OCI-LY1 (cell line): ENCODE data around the gene WNT9B.

Experiments used
- H2AFZ ChIP-seq: fragments of 200-600 bp; sonication (generic), shearing (Covaris generic); 2 replicates; pipeline ENCODE4 v1.6.0; 2014; ENCODE audit warnings: antibody characterized with exemption, mild to moderate bottlenecking, low read length
- H3F3A ChIP-seq: fragments of 200-600 bp; sonication (generic), shearing (Covaris generic); 2 replicates; pipeline ENCODE4 v1.6.0; 2014; ENCODE audit warnings: mild to moderate bottlenecking, antibody characterized with exemption, low read length, moderate library complexity; ENCODE audit not compliant: insufficient read depth
- H3K27ac ChIP-seq: fragments of 200-600 bp; sonication (generic); 2 replicates; pipeline ENCODE4 v1.5.1; 2014; ENCODE audit warnings: low read length, mixed run types, mild to moderate bottlenecking, low read depth; ENCODE audit not compliant: poor library complexity, severe bottlenecking
- H3K27me3 ChIP-seq: fragments of 200-600 bp; sonication (generic); 2 replicates; pipeline ENCODE4 v1.6.0; 2014; ENCODE audit warnings: antibody characterized with exemption, mild to moderate bottlenecking, low read length, moderate library complexity; ENCODE audit not compliant: insufficient read depth
- H3K36me3 ChIP-seq: fragments of 200-600 bp; sonication (generic); 2 replicates; pipeline ENCODE4 v1.6.1; 2014; ENCODE audit warnings: mild to moderate bottlenecking, antibody characterized with exemption, low read length, moderate library complexity, mixed read lengths; ENCODE audit not compliant: insufficient read depth
- H3K4me1 ChIP-seq: fragments of 200-600 bp; sonication (generic); 2 replicates; pipeline ENCODE4 v1.5.1; 2014; ENCODE audit warnings: mild to moderate bottlenecking, low read length, moderate library complexity; ENCODE audit not compliant: insufficient read depth, severe bottlenecking
- H3K4me2 ChIP-seq: fragments of 200-600 bp; sonication (generic), shearing (Covaris generic); 2 replicates; pipeline ENCODE4 v1.6.1; 2014; ENCODE audit warnings: low read length
- H3K4me3 ChIP-seq: fragments of 200-600 bp; sonication (generic); 2 replicates; pipeline ENCODE4 v1.5.1; 2014; ENCODE audit warnings: low read length, low read depth, mild to moderate bottlenecking, mixed read lengths; ENCODE audit not compliant: poor library complexity, severe bottlenecking
- H3K79me2 ChIP-seq: fragments of 200-600 bp; shearing (Covaris generic); 2 replicates; pipeline ENCODE4 v1.6.1; 2016; ENCODE audit warnings: mixed run types, low read length, mixed read lengths; ENCODE audit not compliant: insufficient read depth
- H3K9ac ChIP-seq: fragments of 200-600 bp; sonication (generic), shearing (Covaris generic); 2 replicates; pipeline ENCODE4 v1.6.1; 2014; ENCODE audit warnings: mild to moderate bottlenecking, low read length, mixed read lengths
- H3K9me2 ChIP-seq: fragments of 200-600 bp; sonication (generic), shearing (Covaris generic); 2 replicates; pipeline ENCODE4 v1.6.1; 2014; ENCODE audit warnings: low read depth, mild to moderate bottlenecking, low read length, mixed read lengths
- H3K9me3 ChIP-seq: fragments of 200-600 bp; shearing (Covaris generic); 2 replicates; pipeline ENCODE4 v1.6.1; 2014; ENCODE audit warnings: low read length, mixed read lengths
- H4K20me1 ChIP-seq: fragments of 200-600 bp; sonication (generic), shearing (Covaris generic); 2 replicates; pipeline ENCODE4 v1.6.0; 2016; ENCODE audit warnings: mild to moderate bottlenecking, low read length; ENCODE audit not compliant: insufficient read depth
- CTCF ChIP-seq: fragments of 200-600 bp; sonication (generic), shearing (Covaris generic); IDR thresholded peaks from 2 replicates; pipeline ENCODE4 v1.5.1; 2017; ENCODE audit warnings: mild to moderate bottlenecking, antibody characterized with exemption, low read length, moderate library complexity, mixed read lengths
- EZH2 ChIP-seq: fragments of 200-600 bp; sonication (generic), shearing (Covaris generic); IDR thresholded peaks from 2 replicates; pipeline ENCODE4 v1.8.0; 2017; ENCODE audit warnings: borderline replicate concordance, mixed run types, mild to moderate bottlenecking, antibody characterized with exemption, low read length, moderate library complexity, mixed read lengths

WNT9B gene

GRCh38 chr17:46910179-46910927 is 59.0 kb downstream of the WNT9B start:
- Histone ChIP-seq H3K36me3 (no peaks in the 10 kb centered on the region), H3K9me2 (no peaks in the 10 kb centered on the region), H3K27me3 (peaks cover 5% of the 10 kb centered on the region; the same call in 1 of the 2 replicates), H3K9me3 (no peaks in the 10 kb centered on the region), H3K4me2 (no peak overlapping the region), H3K4me1 (no peaks in the 10 kb centered on the region), H3F3A (no peaks in the 10 kb centered on the region), H2AFZ (no peak overlapping the region), H3K79me2 (no peaks in the 10 kb centered on the region), H3K4me3 (no peak overlapping the region), H3K27ac (no peak overlapping the region), H4K20me1 (no peaks in the 10 kb centered on the region), H3K9ac (no peak overlapping the region)
- TF ChIP-seq CTCF, result no peak
- TF ChIP-seq EZH2, result no peak

GRCh38 chr17:46911311-46911710 is 59.9 kb downstream of the WNT9B start:
- no peaks in the 10 kb centered on the region for H3K9me2 ChIP-seq
- H3K9ac ChIP-seq, result no peak overlapping the region
- H3K4me2 ChIP-seq, result no peak overlapping the region
- no peaks in the 10 kb centered on the region for H3K4me1 ChIP-seq
- 0 out of 2 replicates have a peak, but pooled peaks cover under 1% of the 10 kb centered on the region for H3K9me3 ChIP-seq
- H2AFZ ChIP-seq, result no peak overlapping the region
- no peaks in the 10 kb centered on the region for H3F3A ChIP-seq
- no peak overlapping the region for H3K4me3 ChIP-seq
- H3K27me3 ChIP-seq, result peaks cover 5% of the 10 kb centered on the region; the same call in 1 of the 2 replicates
- H3K27ac ChIP-seq, result no peak overlapping the region
- no peak for TF ChIP-seq EZH2
- TF ChIP-seq CTCF, result no peak
- no peaks in the 10 kb centered on the region for H4K20me1 ChIP-seq
- H3K36me3 ChIP-seq, result peaks cover 3% of the 10 kb centered on the region; the same call in 1 of the 2 replicates
- no peaks in the 10 kb centered on the region for H3K79me2 ChIP-seq

GRCh38 chr17:46915596-46915995 is 64.2 kb downstream of the WNT9B start:
- Histone ChIP-seq H3K27me3 (no peaks in the 10 kb centered on the region), H3K9me3 (0 out of 2 replicates have a peak, but pooled peaks cover 2% of the 10 kb centered on the region), H3K4me3 (no peak overlapping the region), H3F3A (no peaks in the 10 kb centered on the region), H3K36me3 (peaks cover 7% of the 10 kb centered on the region; the same call in 1 of the 2 replicates), H3K4me1 (no peaks in the 10 kb centered on the region), H3K9ac (no peak overlapping the region), H3K27ac (no peak overlapping the region), H3K9me2 (no peaks in the 10 kb centered on the region), H3K79me2 (no peaks in the 10 kb centered on the region), H3K4me2 (no peak overlapping the region), H4K20me1 (no peaks in the 10 kb centered on the region), H2AFZ (no peak overlapping the region)
- TF ChIP-seq CTCF (no peak), EZH2 (no peak)
